Type B pancreatic cell (in vitro differentiated cells): ENCODE data around the gene SERPINA12. TPM values are rescaled to one million over a fixed set of nuclear protein-coding genes. Genes with fewer than 3 reads are reported as not detected.

Source experiments
- DNase-seq: peaks from one replicate; pipeline ENCODE4 v3.0.0; 2021; ENCODE audit warnings: mixed read lengths; ENCODE audit not compliant: unreplicated experiment; ENCODE audit errors: extremely low spot score
- H3K27ac Mint-ChIP-seq: 2 replicates; pipeline ENCODE4 v1.8.0; 2021; ENCODE audit warnings: mild to moderate bottlenecking, mixed read lengths
- H3K27me3 Mint-ChIP-seq: 2 replicates; pipeline ENCODE4 v1.8.0; 2021; ENCODE audit warnings: mixed read lengths
- H3K36me3 Mint-ChIP-seq: 2 replicates; pipeline ENCODE4 v1.8.0; 2021; ENCODE audit warnings: mixed read lengths
- H3K4me1 Mint-ChIP-seq: one replicate; pipeline ENCODE4 v1.8.0; 2021; ENCODE audit warnings: mixed read lengths; ENCODE audit not compliant: unreplicated experiment
- H3K4me3 Mint-ChIP-seq: 2 replicates; pipeline ENCODE4 v1.8.0; 2021; ENCODE audit warnings: mild to moderate bottlenecking, mixed read lengths
- H3K9me3 Mint-ChIP-seq: 2 replicates; pipeline ENCODE4 v1.8.0; 2021; ENCODE audit warnings: mixed read lengths
- CTCF ChIP-seq: fragments of 200-600 bp; sonication (generic); conservative IDR thresholded peaks from 2 replicates; pipeline ENCODE4 v1.5.0; 2021; ENCODE audit warnings: antibody characterized with exemption, mild to moderate bottlenecking
- total RNA-seq: library from RNA; stranded (reverse); gene quantifications from 2 replicates; pipeline ENCODE4 v1.2.1, GENCODE V29; 2021; ENCODE audit warnings: low replicate concordance

Gene SERPINA12
- total RNA-seq, 1 donor from 2014 or later: not detected

DNA sequence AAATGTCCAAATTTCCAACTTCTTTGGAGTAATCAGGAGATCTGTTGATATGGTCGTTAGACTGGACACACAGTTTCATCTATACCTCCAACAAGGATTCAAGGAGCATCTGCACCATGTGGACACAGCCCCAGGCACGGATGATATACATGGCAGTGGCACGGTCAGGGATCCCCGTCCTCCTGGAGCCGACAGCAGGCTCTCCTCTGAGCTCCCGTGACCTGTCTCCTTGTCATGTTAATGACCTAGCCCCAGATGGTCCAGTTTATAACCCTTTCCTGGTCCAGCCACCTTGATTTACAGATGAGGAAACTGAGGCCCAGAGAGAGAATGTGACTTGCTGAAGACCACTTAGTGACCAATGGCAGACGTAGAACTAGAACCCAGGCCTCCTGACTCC is 35.5 kb upstream of the SERPINA12 start:
- Mint-ChIP-seq H3K27ac (no peak overlapping the region), H3K9me3 (peaks cover 5% of the 10 kb centered on the region), H3K36me3 (no peaks in the 10 kb centered on the region), H3K4me1 (peaks cover 4% of the 10 kb centered on the region), H3K27me3 (peaks cover 7% of the 10 kb centered on the region), H3K4me3 (no peak overlapping the region)
- TF ChIP-seq CTCF: no peak
- no peak for DNase-seq

DNA sequence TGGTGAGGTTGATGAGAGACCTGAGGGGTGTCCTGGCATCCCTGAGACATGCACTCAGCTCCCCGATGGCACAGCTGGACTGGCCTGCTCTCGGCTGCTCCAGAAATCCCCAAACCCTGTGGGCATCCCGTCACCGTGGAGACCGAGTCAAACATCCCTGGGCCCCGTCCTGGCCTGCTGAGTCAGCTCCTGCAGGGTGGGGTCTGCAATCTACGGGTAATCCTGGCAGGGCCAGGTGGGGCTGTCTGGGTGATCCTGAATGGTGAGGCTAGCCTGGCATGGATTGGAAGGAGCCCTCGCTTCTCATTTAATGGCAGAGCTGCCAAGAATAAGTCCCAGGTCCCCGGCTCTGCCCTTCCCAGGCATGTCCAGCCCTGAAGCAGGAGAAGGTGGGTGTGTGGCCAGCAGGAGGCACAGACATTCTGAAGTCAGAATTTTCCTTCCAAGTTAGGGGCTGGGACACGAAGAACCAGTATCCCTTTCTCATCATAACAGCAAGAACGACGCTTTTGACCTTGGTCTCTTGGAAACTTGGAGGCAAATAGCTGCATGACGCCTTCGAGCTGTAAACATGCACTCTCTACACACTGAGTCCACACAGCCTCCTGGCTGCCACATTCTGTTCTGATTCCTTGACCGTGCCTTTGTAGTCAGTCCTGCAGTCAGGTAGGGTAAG is 34.3 kb upstream of the SERPINA12 start:
- no peak for TF ChIP-seq CTCF
- no peak overlapping the region for H3K27ac Mint-ChIP-seq
- H3K9me3 Mint-ChIP-seq: peaks cover 5% of the 10 kb centered on the region
- H3K27me3 Mint-ChIP-seq: peaks cover 13% of the 10 kb centered on the region
- H3K36me3 Mint-ChIP-seq: no peaks in the 10 kb centered on the region
- peaks cover 4% of the 10 kb centered on the region for H3K4me1 Mint-ChIP-seq
- DNase-seq: no peak
- H3K4me3 Mint-ChIP-seq: no peak overlapping the region

- Mint-ChIP-seq H3K4me3 (no peak overlapping the region), H3K4me1 (peaks cover 4% of the 10 kb centered on the region), H3K27ac (no peak overlapping the region), H3K27me3 (peaks cover 18% of the 10 kb centered on the region), H3K9me3 (peaks cover 5% of the 10 kb centered on the region), H3K36me3 (no peaks in the 10 kb centered on the region)
- no peak for TF ChIP-seq CTCF
- no peak for DNase-seq
Measured at GRCh38 chr14:94542811-94543440, 33.7 kb upstream of the SERPINA12 start.

DNA sequence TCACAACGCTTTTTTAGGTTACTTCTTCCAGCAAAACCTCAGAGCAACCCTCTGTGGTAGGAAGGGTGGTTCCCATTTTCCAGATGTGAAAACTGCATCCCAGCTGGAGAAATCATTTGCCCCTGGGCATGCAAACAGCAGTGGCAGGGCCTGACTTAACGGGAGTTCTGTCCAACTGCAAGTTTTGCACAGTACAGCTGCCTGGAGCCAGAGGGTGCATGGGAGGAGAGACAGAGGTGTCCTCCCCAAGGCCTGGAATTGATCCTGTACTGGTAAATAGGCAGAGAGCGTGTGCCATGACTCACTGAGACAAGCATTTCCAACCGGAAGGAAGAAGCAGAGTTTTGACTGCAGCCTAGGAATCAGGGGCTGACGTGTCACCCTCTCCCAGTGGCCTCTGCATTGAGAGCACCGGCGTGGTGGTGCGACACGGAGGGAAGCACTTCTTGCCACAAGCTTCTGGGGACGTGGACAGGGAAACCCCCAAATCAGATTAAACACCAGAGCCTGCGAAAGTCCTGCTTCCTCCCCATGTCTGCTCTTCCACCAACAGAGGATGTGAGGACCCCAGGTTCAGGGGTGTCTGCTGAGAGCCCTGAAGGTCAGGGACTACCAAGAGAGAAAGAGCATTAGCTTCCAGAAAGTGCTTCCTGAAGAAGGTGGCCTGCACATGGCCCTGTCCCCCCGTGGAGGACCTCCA is 33.0 kb upstream of the SERPINA12 start:
- H3K27ac Mint-ChIP-seq: no peak overlapping the region
- H3K36me3 Mint-ChIP-seq: no peaks in the 10 kb centered on the region
- H3K27me3 Mint-ChIP-seq: peaks cover 19% of the 10 kb centered on the region
- H3K9me3 Mint-ChIP-seq: peaks cover 5% of the 10 kb centered on the region
- no peak for DNase-seq
- H3K4me1 Mint-ChIP-seq: peaks cover 4% of the 10 kb centered on the region
- no peak for TF ChIP-seq CTCF
- no peak overlapping the region for H3K4me3 Mint-ChIP-seq

GRCh38 chr14:94541234-94541975 is 32.1 kb upstream of the SERPINA12 start:
- Mint-ChIP-seq H3K4me3 (no peak overlapping the region), H3K4me1 (peaks cover 4% of the 10 kb centered on the region), H3K27me3 (peaks cover 19% of the 10 kb centered on the region), H3K27ac (no peak overlapping the region), H3K9me3 (no peaks in the 10 kb centered on the region), H3K36me3 (no peaks in the 10 kb centered on the region)
- DNase-seq: no peak
- no peak for TF ChIP-seq CTCF
